Middle frontal gyrus (tissue), 1 donor: ENCODE data around the gene SELENOO.

Experiments used
- DNase-seq: peaks from one replicate; pipeline ENCODE4 v3.0.0-alpha.2; 2015; ENCODE audit warnings: low spot score; ENCODE audit errors: extremely low spot score

SELENOO gene

DNA sequence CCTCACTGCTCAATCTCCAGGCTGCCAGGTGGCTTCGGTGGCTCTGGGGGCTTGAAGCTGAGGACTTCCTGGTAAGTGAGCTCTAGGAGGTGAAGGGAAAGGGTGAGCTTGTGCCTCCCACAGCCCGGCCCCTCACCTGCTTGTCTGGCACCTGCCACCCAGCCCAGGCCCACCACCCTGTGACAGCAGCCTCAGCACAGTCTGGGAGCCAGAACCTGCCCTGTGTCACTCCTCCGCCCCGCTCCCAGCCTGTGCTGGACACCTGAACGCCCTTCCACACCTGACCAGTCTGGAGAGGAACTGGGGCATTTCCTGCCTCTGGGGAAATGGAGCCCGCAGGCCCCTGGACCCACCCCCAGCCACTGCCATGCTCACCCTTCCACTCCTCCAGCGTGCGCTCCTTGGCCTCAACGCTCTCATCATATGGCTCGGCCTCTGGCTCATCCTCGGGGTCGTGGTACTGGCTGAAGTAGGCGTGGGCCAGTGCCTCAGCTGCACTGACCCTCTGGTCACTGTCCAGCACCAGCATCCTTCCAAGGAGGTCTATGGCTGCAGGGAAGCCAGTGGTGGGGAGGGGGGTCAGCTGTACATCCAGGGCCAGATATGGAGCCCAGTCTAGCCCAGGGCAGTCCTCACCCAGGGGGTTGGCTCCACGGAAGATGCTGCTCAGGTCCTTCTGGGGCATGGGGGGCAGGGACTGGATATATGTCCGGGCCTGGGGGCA lies 64.3 kb downstream of the SELENOO start:
- DNase-seq: no peak

- no peak for DNase-seq
Observed at GRCh38 chr22:50266994-50267393, 66.2 kb downstream of the SELENOO start.
